ENCODE measurements around the gene NLRC3.

GRCh38 chr16:3599922-3600321, 22.7 kb upstream of the NLRC3 start:
- no peak for TF ChIP-seq EGR1 (IDR thresholded peaks at IDR 0.05; ENCODE audit: low read depth)
- no peak for TF ChIP-seq POLR2A (IDR thresholded peaks at IDR 0.05; ENCODE audit: borderline replicate concordance, extremely low read depth, insufficient read depth, insufficient read length)
- TF ChIP-seq ZBTB33 (IDR thresholded peaks at IDR 0.05; ENCODE audit: extremely low read depth, insufficient replicate concordance, low read length): no peak
